Mesendoderm (in vitro differentiated cells): Measurements from ENCODE around the gene RAD23B.
A peak's percentile ranks its signal among the peaks of the same experiment; 100 is the strongest.

Experiments used
- DNase-seq: peaks from one replicate; pipeline ENCODE4 v3.0.0; 2013
- H2AK5ac ChIP-seq: 2 replicates; pipeline ENCODE4 v1.6.1; 2013; ENCODE audit warnings: low read length, inconsistent platforms
- H2BK120ac ChIP-seq: 2 replicates; pipeline ENCODE4 v1.6.1; 2013; ENCODE audit warnings: low read depth, mild to moderate bottlenecking, low read length, moderate library complexity, mixed read lengths
- H2BK15ac ChIP-seq: replicated peaks from 2 replicates; pipeline ENCODE4 v1.6.1; 2013; ENCODE audit warnings: low read depth, mild to moderate bottlenecking, moderate library complexity
- H2BK5ac ChIP-seq: 2 replicates; pipeline ENCODE4 v1.6.1; 2013; ENCODE audit warnings: low read length, inconsistent platforms
- H3K18ac ChIP-seq: 2 replicates; pipeline ENCODE4 v1.6.1; 2013; ENCODE audit warnings: mild to moderate bottlenecking, low read length, mixed read lengths
- H3K23ac ChIP-seq: one replicate; pipeline ENCODE4 v1.6.1; 2013; ENCODE audit warnings: low read length
- H3K27ac ChIP-seq: 2 replicates; pipeline ENCODE4 v1.5.1; 2013; ENCODE audit warnings: low read depth, mild to moderate bottlenecking, inconsistent platforms, low read length, moderate library complexity
- H3K27me3 ChIP-seq: 2 replicates; pipeline ENCODE4 v1.6.1; 2013; ENCODE audit warnings: low read length, control low read depth, mild to moderate bottlenecking, inconsistent platforms; ENCODE audit not compliant: insufficient read depth, poor library complexity
- H3K36me3 ChIP-seq: 2 replicates; pipeline ENCODE4 v1.6.1; 2013; ENCODE audit warnings: low read length, inconsistent platforms; ENCODE audit not compliant: control insufficient read depth, insufficient read depth
- H3K4ac ChIP-seq: one replicate; pipeline ENCODE4 v1.6.1; 2013; ENCODE audit warnings: low read depth, mild to moderate bottlenecking, low read length, moderate library complexity
- H3K4me1 ChIP-seq: 2 replicates; pipeline ENCODE4 v1.6.1; 2013; ENCODE audit warnings: low read depth, low read length, inconsistent platforms; ENCODE audit not compliant: control insufficient read depth
- H3K4me2 ChIP-seq: 2 replicates; pipeline ENCODE4 v1.6.1; 2013; ENCODE audit warnings: low read length
- H3K4me3 ChIP-seq: 2 replicates; pipeline ENCODE4 v1.5.1; 2013; ENCODE audit warnings: mild to moderate bottlenecking, low read length
- H3K56ac ChIP-seq: one replicate; pipeline ENCODE4 v1.6.1; 2013; ENCODE audit warnings: low read length
- H3K79me1 ChIP-seq: 2 replicates; pipeline ENCODE4 v1.6.1; 2013; ENCODE audit warnings: low read length, inconsistent platforms
- H3K79me2 ChIP-seq: 2 replicates; pipeline ENCODE4 v1.6.1; 2013; ENCODE audit warnings: mild to moderate bottlenecking, low read length; ENCODE audit not compliant: control insufficient read depth, insufficient read depth
- H3K9ac ChIP-seq: 2 replicates; pipeline ENCODE4 v1.6.1; 2013; ENCODE audit warnings: low read length, inconsistent platforms
- H4K5ac ChIP-seq: one replicate; pipeline ENCODE4 v1.6.1; 2013; ENCODE audit warnings: low read length
- H4K8ac ChIP-seq: one replicate; pipeline ENCODE4 v1.6.1; 2013; ENCODE audit warnings: low read depth, mild to moderate bottlenecking, control low read depth, low read length, moderate library complexity
- WGBS: extraction: QIAGEN DNeasy Blood & Tissue Kit; methylation state at CpG from one replicate; pipeline ENCODE4 v1.1.7; 2013; ENCODE audit warnings: low lambda C conversion rate, missing lambda C conversion rate; ENCODE audit not compliant: insufficient coverage; ENCODE audit errors: extremely low coverage; 5-methylcytosine and 5-hydroxymethylcytosine counted together

Gene RAD23B

GRCh38 chr9:107340920-107341632, 58.0 kb downstream of the RAD23B start:
- no peaks in the 10 kb centered on the region for H3K79me1 ChIP-seq
- no CpG with 5 or more reads among the region's 18 CpGs for WGBS
- H3K4me3 ChIP-seq = no peak overlapping the region
- peaks cover 8% of the 10 kb centered on the region for H3K36me3 ChIP-seq
- no peak overlapping the region for H3K18ac ChIP-seq
- no peak overlapping the region for H3K4ac ChIP-seq
- H3K79me2 ChIP-seq = no peaks in the 10 kb centered on the region
- peaks cover 3% of the 10 kb centered on the region for H3K4me1 ChIP-seq
- no peak overlapping the region for H3K9ac ChIP-seq
- no peak overlapping the region for H3K4me2 ChIP-seq
- no peak overlapping the region for H2BK15ac ChIP-seq
- no peak overlapping the region for H4K5ac ChIP-seq
- no peak overlapping the region for H2AK5ac ChIP-seq
- H3K56ac ChIP-seq = no peak overlapping the region
- no peak overlapping the region for H2BK120ac ChIP-seq
- no peak overlapping the region for H4K8ac ChIP-seq
- no peak overlapping the region for H3K27ac ChIP-seq
- DNase-seq = peak; percentile 86
- H3K27me3 ChIP-seq = no peaks in the 10 kb centered on the region
- no peak overlapping the region for H3K23ac ChIP-seq
- H2BK5ac ChIP-seq = no peak overlapping the region

- peaks cover 3% of the 10 kb centered on the region for H3K4me1 ChIP-seq
- no peak overlapping the region for H3K27ac ChIP-seq
- H3K56ac ChIP-seq = no peak overlapping the region
- H3K4me2 ChIP-seq = no peak overlapping the region
- no peaks in the 10 kb centered on the region for H3K79me1 ChIP-seq
- no peak overlapping the region for H4K8ac ChIP-seq
- H3K23ac ChIP-seq = no peak overlapping the region
- H3K79me2 ChIP-seq = no peaks in the 10 kb centered on the region
- no peaks in the 10 kb centered on the region for H3K27me3 ChIP-seq
- H3K9ac ChIP-seq = no peak overlapping the region
- no peak overlapping the region for H2BK5ac ChIP-seq
- H4K5ac ChIP-seq = no peak overlapping the region
- H2AK5ac ChIP-seq = no peak overlapping the region
- no peak for DNase-seq
- H2BK120ac ChIP-seq = no peak overlapping the region
- no peak overlapping the region for H2BK15ac ChIP-seq
- no peak overlapping the region for H3K18ac ChIP-seq
- H3K4ac ChIP-seq = no peak overlapping the region
- no CpG with 5 or more reads among the region's 6 CpGs for WGBS
- peaks cover 8% of the 10 kb centered on the region for H3K36me3 ChIP-seq
- H3K4me3 ChIP-seq = no peak overlapping the region
Measured at GRCh38 chr9:107342476-107343161, 59.5 kb downstream of the RAD23B start.

GRCh38 chr9:107345327-107345726, 62.2 kb downstream of the RAD23B start:
- Histone ChIP-seq H2BK120ac (no peak overlapping the region), H3K18ac (no peak overlapping the region), H3K4ac (no peak overlapping the region), H3K4me3 (no peak overlapping the region), H3K23ac (no peak overlapping the region), H4K8ac (no peak overlapping the region), H3K9ac (no peak overlapping the region), H3K27me3 (no peaks in the 10 kb centered on the region), H3K56ac (no peak overlapping the region), H2BK15ac (no peak overlapping the region), H3K79me1 (no peaks in the 10 kb centered on the region), H2BK5ac (no peak overlapping the region), H4K5ac (no peak overlapping the region), H3K4me2 (no peak overlapping the region), H3K36me3 (peaks cover 1% of the 10 kb centered on the region), H3K4me1 (peaks cover 3% of the 10 kb centered on the region), H2AK5ac (no peak overlapping the region), H3K79me2 (no peaks in the 10 kb centered on the region), H3K27ac (no peak overlapping the region)
- no peak for DNase-seq
- WGBS = no CpG with 5 or more reads among the region's 2 CpGs

- Histone ChIP-seq H3K56ac (no peak overlapping the region), H3K79me2 (no peaks in the 10 kb centered on the region)
- WGBS = no CpG with 5 or more reads among the region's 4 CpGs
Measured at GRCh38 chr9:107348836-107349235, 65.8 kb downstream of the RAD23B start.

GRCh38 chr9:107350443-107350842, 67.4 kb downstream of the RAD23B start:
- H3K79me2 ChIP-seq = no peaks in the 10 kb centered on the region
- H4K5ac ChIP-seq = no peak overlapping the region
- no peak overlapping the region for H3K18ac ChIP-seq
- no peak overlapping the region for H4K8ac ChIP-seq
- no peak overlapping the region for H3K4ac ChIP-seq
- no peaks in the 10 kb centered on the region for H3K79me1 ChIP-seq
- no peak overlapping the region for H2AK5ac ChIP-seq
- no peak overlapping the region for H3K56ac ChIP-seq
- no peaks in the 10 kb centered on the region for H3K36me3 ChIP-seq
- H3K9ac ChIP-seq = no peak overlapping the region
- H3K4me1 ChIP-seq = peaks cover under 1% of the 10 kb centered on the region
- no peak overlapping the region for H3K4me2 ChIP-seq
- DNase-seq = no peak
- H3K27me3 ChIP-seq = no peaks in the 10 kb centered on the region
- no peak overlapping the region for H3K4me3 ChIP-seq
- no peak overlapping the region for H2BK15ac ChIP-seq
- H3K27ac ChIP-seq = no peak overlapping the region
- no peak overlapping the region for H3K23ac ChIP-seq
- no peak overlapping the region for H2BK5ac ChIP-seq
- no peak overlapping the region for H2BK120ac ChIP-seq

More at GRCh38 chr9:107348836-107349235, 65.8 kb downstream of the RAD23B start:
- Histone ChIP-seq H2BK15ac (no peak overlapping the region), H3K27ac (no peak overlapping the region), H3K9ac (no peak overlapping the region), H2BK5ac (no peak overlapping the region), H4K8ac (no peak overlapping the region), H3K4me3 (no peak overlapping the region), H2AK5ac (no peak overlapping the region), H3K4ac (no peak overlapping the region), H3K4me1 (peaks cover 3% of the 10 kb centered on the region), H3K79me1 (no peaks in the 10 kb centered on the region), H2BK120ac (no peak overlapping the region), H3K23ac (no peak overlapping the region), H3K36me3 (no peaks in the 10 kb centered on the region), H3K4me2 (no peak overlapping the region), H3K18ac (no peak overlapping the region), H3K27me3 (no peaks in the 10 kb centered on the region), H4K5ac (no peak overlapping the region)
- no peak for DNase-seq
